Cardiac septum (tissue), 1 donor: ENCODE results near the gene ANXA2R. TPM values are rescaled to one million over a fixed set of nuclear protein-coding genes. Genes with fewer than 3 reads are reported as not detected.
A peak's percentile ranks its signal among the peaks of the same experiment; 100 is the strongest.

ENCODE experiments used
- DNase-seq: peaks from one replicate; pipeline ENCODE4 v3.0.0-alpha.2; 2020; ENCODE audit warnings: low spot score
- intact Hi-C: fragments of 100-400 bp; cut with DNase I; formaldehyde crosslinking; loops from one replicate; pipeline ENCODE4 v1.14.0; 2022
- total RNA-seq: library from RNA; stranded (reverse); fragmentation: NEBNext Ultra II Directional; extraction: Animal tissue kit (Norgen Biotek cat#: 25700); gene quantifications from one replicate; pipeline ENCODE4 v1.2.1, GENCODE V29; 2021
- donor health status: DM: no; HTN: no; CAD: no.

The ANXA2R gene
- total RNA-seq, 1 donor from 2014 or later: 1.2 TPM

- intact Hi-C loops: loop anchor here (1.0 to 5.0 kb wide), 4 partner anchors 9 to 56 kb away; partner anchors contain the start of gene ANXA2R
- DNase-seq: peak; percentile 85
Observed at GRCh38 chr5:43007911-43008362, 32.2 kb downstream of the ANXA2R start.

DNA sequence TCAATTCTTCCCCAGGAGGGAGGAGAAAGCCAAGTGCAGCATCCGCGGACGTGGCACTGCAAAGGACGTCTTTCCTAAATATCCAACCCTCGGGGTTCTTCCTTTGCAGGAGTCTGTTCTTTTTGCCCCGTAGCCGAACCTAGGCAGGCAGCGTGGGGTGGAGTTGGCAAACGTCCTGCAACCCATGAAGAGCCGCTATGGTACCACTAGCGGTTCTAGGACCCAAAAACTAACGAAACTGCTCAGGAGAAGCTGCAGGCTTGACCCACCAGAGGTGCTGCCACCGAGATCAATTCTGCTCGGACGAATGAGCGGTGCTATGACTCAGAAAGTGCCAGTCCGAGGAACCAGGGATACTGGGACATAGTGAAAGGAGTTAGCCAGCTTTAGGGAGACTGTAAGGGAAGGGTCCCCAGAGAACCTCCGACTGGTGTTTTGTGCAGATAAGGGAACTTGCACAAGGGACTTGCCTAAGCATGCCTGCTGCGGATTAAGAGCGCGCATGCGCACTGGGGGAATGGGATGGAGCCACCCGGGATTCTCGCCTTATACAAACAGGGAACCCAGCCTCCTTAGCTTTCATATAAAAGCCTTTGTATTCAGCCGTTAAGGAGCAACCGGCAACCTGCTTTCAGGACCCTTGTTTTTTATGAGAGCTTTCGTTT is 32.7 kb downstream of the ANXA2R start:
- DNase-seq: peak; percentile 93
- intact Hi-C loops: loop anchor here (5.0 kb wide), 2 partner anchors 35 to 55 kb away; partner anchors contain the start of gene ANXA2R

GRCh38 chr5:43006424-43007202 is 33.5 kb downstream of the ANXA2R start:
- intact Hi-C loops: loop anchor here (5.0 kb wide), 2 partner anchors 36 to 54 kb away; partner anchors contain the start of gene ANXA2R
- no peak for DNase-seq

- intact Hi-C loops: loop anchor here (5.0 kb wide), 2 partner anchors 37 to 53 kb away; partner anchors contain the start of gene ANXA2R
- no peak for DNase-seq
Observed at GRCh38 chr5:43005031-43005430, 35.1 kb downstream of the ANXA2R start.

DNA sequence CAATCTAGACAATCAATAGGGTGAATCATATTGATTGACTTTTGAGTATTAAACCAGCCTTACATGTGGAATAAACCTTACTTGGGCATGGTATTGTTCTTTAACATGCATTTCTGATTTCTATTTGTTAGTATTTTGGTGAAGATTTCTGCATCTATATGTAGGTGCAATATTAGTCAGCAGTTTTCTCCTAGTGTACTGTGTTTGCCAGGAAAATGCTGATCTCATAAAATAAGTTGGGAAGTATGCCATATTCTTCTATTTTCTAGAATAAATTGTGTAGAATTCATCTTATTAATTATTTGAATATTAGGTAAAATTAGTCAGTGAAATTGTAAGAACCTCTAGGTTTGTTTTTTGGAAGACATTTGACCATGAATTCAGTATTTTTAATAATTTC is 38.4 kb downstream of the ANXA2R start:
- DNase-seq: no peak
- intact Hi-C loops: no loop called here

GRCh38 chr5:43000914-43001313 is 39.2 kb downstream of the ANXA2R start:
- no peak for DNase-seq
- intact Hi-C loops: no loop called here

- no peak for DNase-seq
Observed at GRCh38 chr5:43000111-43000840, 39.8 kb downstream of the ANXA2R start.

DNA sequence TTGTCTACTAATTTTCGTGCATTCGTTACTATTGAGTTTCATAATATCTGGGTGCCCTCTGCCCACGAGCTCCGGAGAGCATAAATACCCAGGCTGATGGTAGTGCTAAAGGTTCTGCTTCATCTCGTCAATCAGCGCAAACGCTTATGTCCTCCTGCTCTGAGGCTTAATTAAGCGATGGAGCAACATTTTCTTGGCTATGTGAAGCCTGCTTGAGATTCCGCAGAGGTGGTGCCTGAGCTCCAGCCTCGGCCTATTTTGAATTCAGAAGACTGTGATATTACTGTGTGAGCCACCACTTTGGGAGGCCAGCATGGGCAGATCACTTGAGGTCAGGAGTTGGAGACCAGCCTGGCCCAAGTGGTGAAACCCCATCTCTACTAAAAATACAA is 44.8 kb downstream of the ANXA2R start:
- DNase-seq: no peak
- intact Hi-C loops: loop anchor here (1.0 kb wide), 1 partner anchor 44 kb away; no protein-coding TSS in a partner anchor

More at GRCh38 chr5:43000111-43000840, 39.8 kb downstream of the ANXA2R start:
- intact Hi-C loops: no loop called here

DNA sequence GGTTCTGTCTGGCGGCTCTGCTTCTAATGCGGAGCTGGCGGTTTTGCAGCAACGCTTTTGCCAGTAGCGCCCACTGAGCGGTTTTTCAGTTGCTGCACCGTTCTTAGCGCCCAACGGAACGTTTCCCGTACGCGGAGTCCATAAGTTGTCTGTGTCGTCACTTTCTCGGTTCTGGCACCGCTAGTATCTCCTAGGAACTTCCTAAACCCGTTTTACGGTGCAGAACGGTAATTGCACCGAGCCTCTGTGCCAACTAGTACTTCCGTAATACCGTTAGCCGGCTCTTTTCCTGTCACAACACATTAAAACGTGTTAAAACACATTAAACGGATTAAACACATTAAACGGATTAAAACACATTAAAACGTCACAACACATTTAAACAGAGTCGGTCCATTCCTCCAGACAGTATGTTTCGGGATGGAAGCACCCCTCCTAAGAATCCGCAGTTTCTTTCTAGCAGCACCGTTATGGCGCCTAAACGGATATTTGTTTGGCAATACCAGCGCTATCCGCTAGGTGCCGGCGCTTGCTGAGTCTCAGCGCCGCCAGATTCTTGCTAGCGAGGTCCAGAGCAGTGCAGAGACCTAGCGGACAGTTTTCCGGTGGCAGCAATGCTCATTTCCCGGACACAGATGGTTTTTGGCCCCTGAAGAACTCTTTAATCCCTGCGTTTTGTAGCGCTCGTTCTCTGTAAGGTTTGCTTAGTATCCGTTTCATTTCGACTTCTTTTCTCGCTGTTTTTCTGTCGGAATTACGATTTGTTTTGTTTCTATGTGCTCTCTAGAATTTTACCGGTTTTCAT is 45.4 kb downstream of the ANXA2R start:
- intact Hi-C loops: loop anchor here (1.0 to 5.0 kb wide), 5 partner anchors 14 to 128 kb away; partner anchors contain the start of genes ANXA2R and ZNF131
- peak; percentile 94 for DNase-seq

GRCh38 chr5:42994246-42994554 is 45.9 kb downstream of the ANXA2R start:
- intact Hi-C loops: loop anchor here (1.0 to 5.0 kb wide), 4 partner anchors 14 to 128 kb away; partner anchors contain the start of genes ANXA2R and ZNF131
- DNase-seq: no peak

GRCh38 chr5:42993516-42994245 is 46.4 kb downstream of the ANXA2R start:
- no peak for DNase-seq
- intact Hi-C loops: loop anchor here (1.0 to 5.0 kb wide), 7 partner anchors 15 to 129 kb away; partner anchors contain the start of genes ANXA2R and ZNF131

GRCh38 chr5:42992088-42992879 is 47.8 kb downstream of the ANXA2R start:
- intact Hi-C loops: loop anchor here (1.0 to 5.0 kb wide), 5 partner anchors 27 to 130 kb away; partner anchors contain the start of gene ZNF131

GRCh38 chr5:42991404-42992087 is 48.6 kb downstream of the ANXA2R start:
- no peak for DNase-seq
- intact Hi-C loops: loop anchor here (1.0 to 5.0 kb wide), 5 partner anchors 27 to 131 kb away; partner anchors contain the start of gene ZNF131

More at GRCh38 chr5:42992088-42992879, 47.8 kb downstream of the ANXA2R start:
- peak; percentile 95 for DNase-seq

- intact Hi-C loops: loop anchor here (5.0 kb wide), 2 partner anchors 84 to 131 kb away; partner anchors contain the start of gene ZNF131
- no peak for DNase-seq
Observed at GRCh38 chr5:42990892-42991291, 49.2 kb downstream of the ANXA2R start.
